RWPE2 (cell line): ENCODE measurements around the gene TP53I13.

ENCODE experiments used
- ATAC-seq: fragments of 200-7000 bp; cut with Tn5 transposase; 3 replicates; pipeline ENCODE4 v1.9.1; 2021; ENCODE audit warnings: low read depth
- DNase-seq: peaks from one replicate; pipeline ENCODE4 v3.0.0-alpha.2; 2020; ENCODE audit warnings: low spot score
- H3K27ac ChIP-seq: fragments of 450-650 bp; 2 replicates; pipeline ENCODE4 v1.5.1; 2017; ENCODE audit warnings: mild to moderate bottlenecking; ENCODE audit not compliant: poor library complexity, severe bottlenecking
- H3K27me3 ChIP-seq: fragments of 250-450 bp; sonication (Bioruptor Pico); 2 replicates; pipeline ENCODE4 v1.5.1; 2021; ENCODE audit warnings: mild to moderate bottlenecking, moderate library complexity; ENCODE audit not compliant: insufficient read depth, poor library complexity, severe bottlenecking
- H3K36me3 ChIP-seq: fragments of 250-450 bp; sonication (Bioruptor Pico); 2 replicates; pipeline ENCODE4 v1.5.1; 2020; ENCODE audit warnings: low read depth, mild to moderate bottlenecking, moderate library complexity
- H3K4me1 ChIP-seq: fragments of 250-450 bp; sonication (Bioruptor Pico); 2 replicates; pipeline ENCODE4 v1.5.1; 2021; ENCODE audit warnings: mild to moderate bottlenecking, moderate library complexity; ENCODE audit not compliant: insufficient read depth, poor library complexity, severe bottlenecking
- H3K4me3 ChIP-seq: fragments of 250-450 bp; sonication (Bioruptor Pico); 2 replicates; pipeline ENCODE4 v1.5.1; 2021; ENCODE audit warnings: mild to moderate bottlenecking, moderate library complexity; ENCODE audit not compliant: severe bottlenecking
- H3K9me3 ChIP-seq: fragments of 250-450 bp; sonication (Bioruptor Pico); 2 replicates; pipeline ENCODE4 v1.5.1; 2021; ENCODE audit warnings: mild to moderate bottlenecking, moderate library complexity; ENCODE audit not compliant: severe bottlenecking
- TF ChIP-seq, protein P1 (sequence below): fragments of 450-650 bp; IDR thresholded peaks from one replicate; pipeline ENCODE4 v1.5.1; 2017; ENCODE audit warnings: mild to moderate bottlenecking, moderate library complexity; ENCODE audit not compliant: poor library complexity, severe bottlenecking

TP53I13 gene

DNA sequence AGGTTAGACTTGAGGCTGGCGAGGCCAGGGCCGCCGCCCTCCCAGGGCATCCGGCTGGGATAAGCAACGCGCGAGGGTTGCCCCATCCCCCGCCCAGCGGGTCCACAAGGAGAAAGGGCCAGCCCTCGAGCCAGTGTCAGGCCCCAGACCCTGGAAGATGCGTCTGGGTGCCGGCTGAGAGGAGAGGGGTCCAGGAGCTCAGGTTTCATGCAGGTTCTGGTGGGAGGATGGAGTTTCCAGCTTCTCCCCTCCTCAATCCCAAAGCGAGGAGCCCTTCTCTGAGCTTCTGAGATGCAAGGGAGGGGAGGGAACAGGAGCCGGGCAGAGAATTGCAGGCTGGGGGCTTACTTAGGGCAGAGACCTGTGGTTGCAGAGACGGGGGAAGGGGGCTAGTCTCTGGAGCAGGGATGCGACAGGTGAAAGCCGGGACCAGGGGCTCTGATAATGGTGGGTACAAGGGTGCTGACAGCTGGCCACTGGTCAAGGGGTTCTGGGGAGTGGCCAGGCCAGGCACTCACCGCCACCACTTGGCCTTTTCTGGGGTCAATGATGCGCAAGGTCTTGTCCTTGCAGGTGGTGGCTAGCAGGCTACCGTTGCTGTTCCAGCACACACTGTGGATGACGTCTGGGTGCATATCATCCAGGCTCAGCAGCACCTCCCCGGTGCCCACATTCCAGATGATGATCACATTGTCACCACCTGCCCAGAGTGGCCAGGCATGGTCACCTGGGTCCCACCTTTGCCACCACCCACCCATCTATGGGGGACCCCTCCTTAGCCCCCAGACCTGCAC lies 50.0 kb downstream of the TP53I13 start:
- Histone ChIP-seq H3K27me3 (peaks cover 6% of the 10 kb centered on the region), H3K9me3 (no peaks in the 10 kb centered on the region), H3K27ac (no peak overlapping the region), H3K4me3 (no peak overlapping the region), H3K4me1 (peaks cover 17% of the 10 kb centered on the region), H3K36me3 (no peaks in the 10 kb centered on the region)
- ATAC-seq (no peak), DNase-seq (no peak)
- TF ChIP-seq, protein P1, sequence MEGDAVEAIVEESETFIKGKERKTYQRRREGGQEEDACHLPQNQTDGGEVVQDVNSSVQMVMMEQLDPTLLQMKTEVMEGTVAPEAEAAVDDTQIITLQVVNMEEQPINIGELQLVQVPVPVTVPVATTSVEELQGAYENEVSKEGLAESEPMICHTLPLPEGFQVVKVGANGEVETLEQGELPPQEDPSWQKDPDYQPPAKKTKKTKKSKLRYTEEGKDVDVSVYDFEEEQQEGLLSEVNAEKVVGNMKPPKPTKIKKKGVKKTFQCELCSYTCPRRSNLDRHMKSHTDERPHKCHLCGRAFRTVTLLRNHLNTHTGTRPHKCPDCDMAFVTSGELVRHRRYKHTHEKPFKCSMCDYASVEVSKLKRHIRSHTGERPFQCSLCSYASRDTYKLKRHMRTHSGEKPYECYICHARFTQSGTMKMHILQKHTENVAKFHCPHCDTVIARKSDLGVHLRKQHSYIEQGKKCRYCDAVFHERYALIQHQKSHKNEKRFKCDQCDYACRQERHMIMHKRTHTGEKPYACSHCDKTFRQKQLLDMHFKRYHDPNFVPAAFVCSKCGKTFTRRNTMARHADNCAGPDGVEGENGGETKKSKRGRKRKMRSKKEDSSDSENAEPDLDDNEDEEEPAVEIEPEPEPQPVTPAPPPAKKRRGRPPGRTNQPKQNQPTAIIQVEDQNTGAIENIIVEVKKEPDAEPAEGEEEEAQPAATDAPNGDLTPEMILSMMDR: peak; percentile 37

DNA sequence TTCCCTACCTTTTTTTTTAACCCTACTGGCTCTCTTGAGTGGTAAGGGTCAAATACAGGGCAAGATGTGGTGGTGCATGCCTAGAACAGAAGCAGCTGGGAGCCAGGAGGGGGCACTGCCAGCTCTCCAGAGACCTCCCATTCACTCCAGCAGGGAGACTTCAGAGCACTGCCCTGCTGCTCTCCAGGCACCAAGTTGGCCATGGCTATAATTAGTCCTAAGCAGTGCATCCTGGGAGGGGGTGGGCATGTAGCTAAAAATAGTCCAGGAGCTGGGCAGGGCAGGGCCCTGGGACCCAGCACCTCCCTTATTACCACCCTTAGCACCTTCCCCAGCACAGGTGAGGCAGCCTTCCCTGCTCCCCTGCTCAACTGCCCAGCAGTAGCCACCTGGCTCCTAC lies 50.8 kb downstream of the TP53I13 start:
- H3K27ac ChIP-seq: peak overlapping the region; percentile 36
- TF ChIP-seq, protein P1: no peak
- peaks cover 6% of the 10 kb centered on the region for H3K27me3 ChIP-seq
- ATAC-seq (no peak), DNase-seq (no peak)
- H3K36me3 ChIP-seq: no peaks in the 10 kb centered on the region
- no peak overlapping the region for H3K4me3 ChIP-seq
- H3K9me3 ChIP-seq: no peaks in the 10 kb centered on the region
- peaks cover 25% of the 10 kb centered on the region for H3K4me1 ChIP-seq

DNA sequence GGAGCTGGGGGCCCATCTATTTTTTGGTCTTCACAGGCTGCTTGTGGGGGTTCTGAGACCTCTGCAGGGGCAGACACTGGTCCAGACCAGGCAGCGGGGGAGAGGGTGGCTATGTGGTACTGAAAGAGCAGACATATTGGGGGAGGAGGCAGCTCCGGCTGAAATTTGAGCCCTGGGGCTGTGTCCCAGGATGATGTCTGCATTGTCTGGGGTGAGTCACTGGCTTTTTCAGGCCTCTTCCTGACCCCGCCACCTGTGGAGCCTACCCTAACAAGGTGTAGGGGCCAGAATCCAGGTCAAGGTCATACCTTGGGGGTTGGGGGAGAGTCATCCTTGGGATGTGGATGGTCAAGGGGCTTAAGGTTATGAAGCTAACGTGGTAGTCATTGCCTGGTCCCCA lies 51.8 kb downstream of the TP53I13 start:
- DNase-seq (peak; percentile 78), ATAC-seq (peak; percentile 40)
- no peaks in the 10 kb centered on the region for H3K9me3 ChIP-seq
- H3K27me3 ChIP-seq: peaks cover 6% of the 10 kb centered on the region
- peak overlapping the region; percentile 36 for H3K27ac ChIP-seq
- no peak overlapping the region for H3K4me3 ChIP-seq
- TF ChIP-seq, protein P1: no peak
- H3K36me3 ChIP-seq: no peaks in the 10 kb centered on the region
- peaks cover 25% of the 10 kb centered on the region for H3K4me1 ChIP-seq

GRCh38 chr17:29620779-29621500 lies 52.4 kb downstream of the TP53I13 start:
- peaks cover 25% of the 10 kb centered on the region for H3K4me1 ChIP-seq
- ATAC-seq: no peak
- no peak overlapping the region for H3K4me3 ChIP-seq
- no peaks in the 10 kb centered on the region for H3K36me3 ChIP-seq
- H3K27me3 ChIP-seq: peaks cover 6% of the 10 kb centered on the region
- H3K27ac ChIP-seq: no peak overlapping the region
- no peak for DNase-seq
- TF ChIP-seq, protein P1: no peak
- H3K9me3 ChIP-seq: no peaks in the 10 kb centered on the region

- TF ChIP-seq, protein P1: no peak
- DNase-seq: no peak
- H3K36me3 ChIP-seq: no peaks in the 10 kb centered on the region
- H3K27me3 ChIP-seq: no peaks in the 10 kb centered on the region
- peaks cover 25% of the 10 kb centered on the region for H3K4me1 ChIP-seq
- H3K27ac ChIP-seq: peak overlapping the region; percentile 76
- ATAC-seq: no peak
- H3K9me3 ChIP-seq: no peaks in the 10 kb centered on the region
- peak overlapping the region; percentile 50 for H3K4me3 ChIP-seq
Measured at GRCh38 chr17:29621751-29622194, 53.3 kb downstream of the TP53I13 start.
